Endodermal cell (in vitro differentiated cells): Measurements from ENCODE around the gene INSC. TPM values are rescaled to one million over a fixed set of nuclear protein-coding genes. Genes with fewer than 3 reads are reported as not detected.
A peak's percentile ranks its signal among the peaks of the same experiment; 100 is the strongest.

Source experiments
- DNase-seq: peaks from one replicate; pipeline ENCODE4 v3.0.0-alpha.2; 2017
- H3K27ac ChIP-seq: 2 replicates; pipeline ENCODE4 v1.5.1; 2013; ENCODE audit warnings: mild to moderate bottlenecking, low read depth, low read length, moderate library complexity
- H3K27me3 ChIP-seq: 2 replicates; pipeline ENCODE4 v1.6.1; 2013; ENCODE audit warnings: mild to moderate bottlenecking, low read length, moderate library complexity; ENCODE audit not compliant: insufficient read depth, control insufficient read depth, poor library complexity, severe bottlenecking
- H3K36me3 ChIP-seq: 2 replicates; pipeline ENCODE4 v1.7.0; 2013; ENCODE audit warnings: mild to moderate bottlenecking, low read length, moderate library complexity; ENCODE audit not compliant: control insufficient read depth, insufficient read depth
- H3K4me1 ChIP-seq: one replicate; pipeline ENCODE4 v1.7.0; 2013; ENCODE audit warnings: low read length; ENCODE audit not compliant: control insufficient read depth, insufficient read depth
- H3K4me3 ChIP-seq: 2 replicates; pipeline ENCODE4 v1.5.1; 2013; ENCODE audit warnings: mild to moderate bottlenecking, low read length, moderate library complexity
- H3K9ac ChIP-seq: 2 replicates; pipeline ENCODE4 v1.6.1; 2013; ENCODE audit warnings: mild to moderate bottlenecking, low read length, moderate library complexity; ENCODE audit not compliant: poor library complexity, severe bottlenecking; ENCODE audit errors: extremely low read depth
- H3K9me3 ChIP-seq: 2 replicates; pipeline ENCODE4 v1.6.1; 2013; ENCODE audit warnings: mild to moderate bottlenecking, low read length, moderate library complexity; ENCODE audit not compliant: control insufficient read depth
- H3K27ac Mint-ChIP-seq: 2 replicates; pipeline ENCODE4 v1.8.0; 2020; ENCODE audit warnings: mixed read lengths
- H3K27me3 Mint-ChIP-seq: 2 replicates; pipeline ENCODE4 v1.8.0; 2021; ENCODE audit warnings: mild to moderate bottlenecking, mixed read lengths; ENCODE audit not compliant: insufficient read depth
- H3K36me3 Mint-ChIP-seq: 2 replicates; pipeline ENCODE4 v1.8.0; 2020; ENCODE audit warnings: low read depth, mixed read lengths
- H3K4me1 Mint-ChIP-seq: 2 replicates; pipeline ENCODE4 v1.8.0; 2020; ENCODE audit warnings: mixed read lengths
- H3K4me3 Mint-ChIP-seq: 2 replicates; pipeline ENCODE4 v1.8.0; 2020; ENCODE audit warnings: mild to moderate bottlenecking, moderate library complexity, mixed read lengths
- H3K9me3 Mint-ChIP-seq: 2 replicates; pipeline ENCODE4 v1.8.0; 2020; ENCODE audit warnings: mild to moderate bottlenecking, mixed read lengths
- WGBS, 2 experiments: methylation state at CpG; one replicate each; pipeline versions ENCODE4 v1.1.5 to v1.1.7; 2013; ENCODE audit warnings: missing lambda C conversion rate in 2 of 2, mixed read lengths in 1 of 2; ENCODE audit not compliant: insufficient coverage in 1 of 2, insufficient read length in 1 of 2; 5-methylcytosine and 5-hydroxymethylcytosine counted together
- total RNA-seq, 2 donors: library from RNA; stranded (reverse); fragmentation: NEBNext Ultra II Directional in 1 of 2; extraction: Animal tissue kit (Norgen Biotek cat#: 25700) in 1 of 2; gene quantifications; 2 replicates in 1 of 2; 3 replicates in 1 of 2; pipeline ENCODE4 v1.2.1, GENCODE V29; 2021
- TF ChIP-seq, protein P1 (sequence below): fragments of 200-600 bp; sonication (generic); conservative IDR thresholded peaks from 2 replicates; pipeline ENCODE4 v1.5.0; 2021; ENCODE audit warnings: antibody characterized with exemption, mild to moderate bottlenecking

INSC gene
- total RNA-seq, 2 donors from 2014 or later: not detected

DNA sequence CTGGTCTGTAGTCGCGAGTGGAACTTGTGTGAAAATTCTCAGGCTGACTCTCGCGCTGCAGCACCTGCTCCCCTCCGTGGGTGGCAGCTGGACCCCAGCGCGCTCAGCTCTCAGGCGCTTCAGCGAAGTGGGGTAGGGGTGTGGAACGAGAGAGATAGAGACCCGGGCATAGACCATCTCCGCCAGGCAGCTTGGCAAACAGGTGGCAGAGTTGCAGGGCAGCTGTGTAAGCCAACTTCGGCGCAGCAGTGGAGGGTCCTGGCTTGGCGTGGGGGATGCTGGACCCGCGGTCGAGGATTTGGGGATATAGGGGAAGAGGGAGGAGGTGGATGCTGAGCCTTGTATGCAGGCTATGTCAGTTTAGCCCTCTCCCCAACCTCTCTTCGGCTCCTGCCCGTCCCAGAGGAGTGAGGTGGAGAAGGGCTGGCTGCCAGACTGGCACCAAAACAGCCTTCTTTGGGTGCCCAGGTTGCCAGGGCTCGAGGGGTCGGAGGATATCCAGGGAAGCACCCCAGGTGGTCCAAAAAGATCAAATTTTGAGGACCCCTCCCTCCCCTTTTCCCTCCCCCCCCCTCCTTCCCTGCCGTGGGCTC lies 42.1 kb upstream of the INSC start:
- H3K27me3 Mint-ChIP-seq: peaks cover 40% of the 10 kb centered on the region
- TF ChIP-seq, protein P1, sequence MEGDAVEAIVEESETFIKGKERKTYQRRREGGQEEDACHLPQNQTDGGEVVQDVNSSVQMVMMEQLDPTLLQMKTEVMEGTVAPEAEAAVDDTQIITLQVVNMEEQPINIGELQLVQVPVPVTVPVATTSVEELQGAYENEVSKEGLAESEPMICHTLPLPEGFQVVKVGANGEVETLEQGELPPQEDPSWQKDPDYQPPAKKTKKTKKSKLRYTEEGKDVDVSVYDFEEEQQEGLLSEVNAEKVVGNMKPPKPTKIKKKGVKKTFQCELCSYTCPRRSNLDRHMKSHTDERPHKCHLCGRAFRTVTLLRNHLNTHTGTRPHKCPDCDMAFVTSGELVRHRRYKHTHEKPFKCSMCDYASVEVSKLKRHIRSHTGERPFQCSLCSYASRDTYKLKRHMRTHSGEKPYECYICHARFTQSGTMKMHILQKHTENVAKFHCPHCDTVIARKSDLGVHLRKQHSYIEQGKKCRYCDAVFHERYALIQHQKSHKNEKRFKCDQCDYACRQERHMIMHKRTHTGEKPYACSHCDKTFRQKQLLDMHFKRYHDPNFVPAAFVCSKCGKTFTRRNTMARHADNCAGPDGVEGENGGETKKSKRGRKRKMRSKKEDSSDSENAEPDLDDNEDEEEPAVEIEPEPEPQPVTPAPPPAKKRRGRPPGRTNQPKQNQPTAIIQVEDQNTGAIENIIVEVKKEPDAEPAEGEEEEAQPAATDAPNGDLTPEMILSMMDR: no peak
- no peak overlapping the region for H3K27ac ChIP-seq

DNA sequence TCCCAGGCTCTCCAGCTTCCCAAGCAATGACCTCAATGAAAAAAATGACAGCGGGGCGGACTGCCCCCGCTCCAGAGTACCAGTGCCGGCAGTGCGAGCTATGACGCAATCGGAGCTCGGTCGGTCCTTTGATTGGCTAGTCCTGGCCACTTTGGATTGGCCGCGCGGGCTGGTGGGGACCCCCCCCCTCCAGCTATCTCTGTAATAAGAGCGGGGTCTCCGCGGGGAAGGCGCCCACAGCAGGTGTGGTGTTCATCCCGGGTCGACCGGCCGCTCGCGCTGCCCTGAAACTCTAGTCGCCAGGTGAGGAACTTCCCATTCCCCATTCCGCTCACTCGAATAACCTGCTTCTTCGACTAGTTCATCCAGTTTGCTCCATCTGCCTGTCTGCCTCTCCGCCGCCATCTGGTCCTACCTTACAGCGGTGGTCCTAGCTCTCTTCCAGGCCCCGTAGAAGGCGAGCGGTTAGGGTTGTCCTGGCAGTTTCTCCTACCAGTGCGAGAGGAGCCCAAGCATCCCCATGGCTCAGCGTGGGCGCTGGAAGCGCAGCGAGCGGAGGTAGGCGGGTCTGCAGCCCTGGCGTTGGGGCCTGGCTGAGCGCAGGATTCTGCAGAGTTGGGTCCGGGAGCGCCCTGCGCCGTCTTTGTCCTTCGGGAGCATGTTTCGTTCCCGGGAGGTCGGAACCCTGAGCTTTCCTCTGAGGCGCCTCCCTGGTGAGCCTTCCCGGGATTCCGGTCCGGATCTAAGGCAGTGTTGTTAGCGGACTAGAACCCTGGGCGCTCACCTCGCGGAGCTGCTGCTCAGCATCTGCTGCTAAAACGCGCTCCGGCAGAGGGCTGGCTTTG lies 41.1 kb upstream of the INSC start, which contains the start of gene CALCB:
TSS of gene CALCB (plus strand) at position 233 of the 845 bp plus-strand sequence. CDS start 1,126 bp downstream, outside the sequence.
- H3K27ac Mint-ChIP-seq: no peak within 1 kb of the TSS
- H3K27me3 Mint-ChIP-seq: peaks cover 38% of the 10 kb centered on the region

More for the DNA sequence above, 42.1 kb upstream of the INSC start:
- Histone ChIP-seq H3K4me1 (no peaks in the 10 kb centered on the region), H3K27me3 (peaks cover 58% of the 10 kb centered on the region), H3K9ac (no peak overlapping the region), H3K36me3 (no peaks in the 10 kb centered on the region), H3K4me3 (no peak overlapping the region), H3K9me3 (peaks cover 8% of the 10 kb centered on the region)
- Mint-ChIP-seq H3K36me3 (no peaks in the 10 kb centered on the region), H3K27ac (no peak overlapping the region), H3K9me3 (peaks cover 54% of the 10 kb centered on the region), H3K4me3 (no peak overlapping the region), H3K4me1 (peaks cover 4% of the 10 kb centered on the region)
- no peak for DNase-seq
- 85 to 94% methylated on average over 11 to 22 of the region's 23 CpGs for WGBS, 2 experiments

More for the DNA sequence above, 41.1 kb upstream of the INSC start, which contains the start of gene CALCB:
- Histone ChIP-seq H3K9ac (no peak within 1 kb of the TSS), H3K4me1 (no peaks in the 10 kb centered on the region), H3K36me3 (no peaks in the 10 kb centered on the region), H3K27ac (no peak within 1 kb of the TSS), H3K4me3 (peak within 1 kb of the TSS; percentile 80), H3K27me3 (peaks cover 62% of the 10 kb centered on the region), H3K9me3 (peaks cover 6% of the 10 kb centered on the region)
- Mint-ChIP-seq H3K9me3 (peaks cover 46% of the 10 kb centered on the region), H3K4me3 (no peak within 1 kb of the TSS), H3K36me3 (no peaks in the 10 kb centered on the region), H3K4me1 (peaks cover 4% of the 10 kb centered on the region)
- TF ChIP-seq, protein P1: no peak
- WGBS, 2 experiments: 2 to 3% methylated on average over 37 to 60 of the region's 60 CpGs
- DNase-seq: peak; percentile 84
